Body of pancreas (tissue), 4 donors: ENCODE results near the gene EXT2.

ENCODE experiments used
- POLR2A ChIP-seq, 3 donors: fragments of 450-650 bp; IDR thresholded peaks; one replicate each; pipeline ENCODE4 v1.6.1; 2016; ENCODE audit warnings: antibody characterized with exemption in 3 of 3, mild to moderate bottlenecking in 2 of 3
- TF ChIP-seq, protein P1 (sequence below), 7 experiments: fragments of 450-650 bp in 4 of 7; fragments of 200-600 bp in 3 of 7; sonication (generic) in 3 of 7; IDR thresholded peaks; one replicate each; pipeline ENCODE4 v1.5.1; 2016 to 2019; ENCODE audit warnings: antibody characterized with exemption in 7 of 7

- no peak for TF ChIP-seq POLR2A (IDR thresholded peaks at IDR 0.05)
- TF ChIP-seq, protein P1, sequence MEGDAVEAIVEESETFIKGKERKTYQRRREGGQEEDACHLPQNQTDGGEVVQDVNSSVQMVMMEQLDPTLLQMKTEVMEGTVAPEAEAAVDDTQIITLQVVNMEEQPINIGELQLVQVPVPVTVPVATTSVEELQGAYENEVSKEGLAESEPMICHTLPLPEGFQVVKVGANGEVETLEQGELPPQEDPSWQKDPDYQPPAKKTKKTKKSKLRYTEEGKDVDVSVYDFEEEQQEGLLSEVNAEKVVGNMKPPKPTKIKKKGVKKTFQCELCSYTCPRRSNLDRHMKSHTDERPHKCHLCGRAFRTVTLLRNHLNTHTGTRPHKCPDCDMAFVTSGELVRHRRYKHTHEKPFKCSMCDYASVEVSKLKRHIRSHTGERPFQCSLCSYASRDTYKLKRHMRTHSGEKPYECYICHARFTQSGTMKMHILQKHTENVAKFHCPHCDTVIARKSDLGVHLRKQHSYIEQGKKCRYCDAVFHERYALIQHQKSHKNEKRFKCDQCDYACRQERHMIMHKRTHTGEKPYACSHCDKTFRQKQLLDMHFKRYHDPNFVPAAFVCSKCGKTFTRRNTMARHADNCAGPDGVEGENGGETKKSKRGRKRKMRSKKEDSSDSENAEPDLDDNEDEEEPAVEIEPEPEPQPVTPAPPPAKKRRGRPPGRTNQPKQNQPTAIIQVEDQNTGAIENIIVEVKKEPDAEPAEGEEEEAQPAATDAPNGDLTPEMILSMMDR (IDR thresholded peaks at IDR 0.05), result no peak
Observed at GRCh38 chr11:44046182-44046581, 49.3 kb upstream of the EXT2 start.
